Left ventricle myocardium inferior (tissue), 1 donor: ENCODE measurements around the gene PRDM16. TPM values are rescaled to one million over a fixed set of nuclear protein-coding genes. Genes with fewer than 3 reads are reported as not detected.

Source experiments
- DNase-seq: peaks from one replicate; pipeline ENCODE4 v3.0.0-alpha.2; 2020
- H3K27ac ChIP-seq: fragments of 200-600 bp; replicated peaks from 2 replicates; pipeline ENCODE4 v1.8.0; 2021
- H3K27me3 ChIP-seq: fragments of 200-600 bp; 2 replicates; pipeline ENCODE4 v1.8.0; 2021; ENCODE audit warnings: low read depth
- H3K36me3 ChIP-seq: fragments of 200-600 bp; 2 replicates; pipeline ENCODE4 v1.8.0; 2021
- H3K4me1 ChIP-seq: fragments of 200-600 bp; 2 replicates; pipeline ENCODE4 v1.8.0; 2021
- H3K4me3 ChIP-seq: fragments of 200-600 bp; 2 replicates; pipeline ENCODE4 v1.8.0; 2021; ENCODE audit warnings: mild to moderate bottlenecking, moderate library complexity
- H3K9me3 ChIP-seq: fragments of 200-600 bp; replicated peaks from 2 replicates; pipeline ENCODE4 v1.8.0; 2021
- intact Hi-C: fragments of 100-400 bp; cut with micrococcal nuclease; formaldehyde crosslinking; loops from one replicate; pipeline ENCODE4 v1.11.0; 2022
- total RNA-seq: library from RNA; stranded (reverse); fragmentation: NEBNext Ultra II Directional; extraction: Animal tissue kit (Norgen Biotek cat#: 25700); gene quantifications from one replicate; pipeline ENCODE4 v1.2.1, GENCODE V29; 2021
- TF ChIP-seq, protein P1 (sequence below): fragments of 200-600 bp; IDR thresholded peaks from 2 replicates; pipeline ENCODE4 v1.8.0; 2021; ENCODE audit warnings: antibody characterized with exemption, mild to moderate bottlenecking, borderline replicate concordance
- donor health status: DM: no; HTN: yes; CAD: no; lungs with severe emphysema.

Gene PRDM16
- total RNA-seq, 1 donor from 2014 or later: 16.6 TPM

DNA sequence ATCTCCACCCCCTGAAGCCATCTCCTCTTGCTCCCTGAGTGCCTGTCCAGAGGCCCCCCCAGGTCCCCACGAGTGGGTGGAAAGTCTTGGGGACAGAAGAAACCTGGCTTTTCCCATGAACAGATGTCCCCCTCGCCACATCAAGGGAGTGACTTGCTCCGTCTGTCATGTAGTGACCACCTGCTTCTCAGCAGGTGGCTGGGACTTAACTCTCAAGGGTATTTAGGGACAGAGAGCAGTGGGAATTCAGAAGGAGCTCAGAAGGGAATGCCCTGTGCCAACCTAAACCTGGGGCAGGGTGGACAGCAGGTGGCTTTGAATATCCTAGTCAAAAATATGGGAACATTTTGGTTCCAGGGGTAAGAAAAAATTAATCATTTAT is 139.8 kb downstream of the PRDM16 start:
- Histone ChIP-seq H3K4me3 (no peak overlapping the region), H3K27ac (no peak overlapping the region), H3K27me3 (peaks cover 6% of the 10 kb centered on the region), H3K9me3 (no peaks in the 10 kb centered on the region), H3K36me3 (no peaks in the 10 kb centered on the region), H3K4me1 (peaks cover 17% of the 10 kb centered on the region)
- no peak for DNase-seq
- intact Hi-C loops: no loop called here
- TF ChIP-seq, protein P1, sequence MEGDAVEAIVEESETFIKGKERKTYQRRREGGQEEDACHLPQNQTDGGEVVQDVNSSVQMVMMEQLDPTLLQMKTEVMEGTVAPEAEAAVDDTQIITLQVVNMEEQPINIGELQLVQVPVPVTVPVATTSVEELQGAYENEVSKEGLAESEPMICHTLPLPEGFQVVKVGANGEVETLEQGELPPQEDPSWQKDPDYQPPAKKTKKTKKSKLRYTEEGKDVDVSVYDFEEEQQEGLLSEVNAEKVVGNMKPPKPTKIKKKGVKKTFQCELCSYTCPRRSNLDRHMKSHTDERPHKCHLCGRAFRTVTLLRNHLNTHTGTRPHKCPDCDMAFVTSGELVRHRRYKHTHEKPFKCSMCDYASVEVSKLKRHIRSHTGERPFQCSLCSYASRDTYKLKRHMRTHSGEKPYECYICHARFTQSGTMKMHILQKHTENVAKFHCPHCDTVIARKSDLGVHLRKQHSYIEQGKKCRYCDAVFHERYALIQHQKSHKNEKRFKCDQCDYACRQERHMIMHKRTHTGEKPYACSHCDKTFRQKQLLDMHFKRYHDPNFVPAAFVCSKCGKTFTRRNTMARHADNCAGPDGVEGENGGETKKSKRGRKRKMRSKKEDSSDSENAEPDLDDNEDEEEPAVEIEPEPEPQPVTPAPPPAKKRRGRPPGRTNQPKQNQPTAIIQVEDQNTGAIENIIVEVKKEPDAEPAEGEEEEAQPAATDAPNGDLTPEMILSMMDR: no peak

DNA sequence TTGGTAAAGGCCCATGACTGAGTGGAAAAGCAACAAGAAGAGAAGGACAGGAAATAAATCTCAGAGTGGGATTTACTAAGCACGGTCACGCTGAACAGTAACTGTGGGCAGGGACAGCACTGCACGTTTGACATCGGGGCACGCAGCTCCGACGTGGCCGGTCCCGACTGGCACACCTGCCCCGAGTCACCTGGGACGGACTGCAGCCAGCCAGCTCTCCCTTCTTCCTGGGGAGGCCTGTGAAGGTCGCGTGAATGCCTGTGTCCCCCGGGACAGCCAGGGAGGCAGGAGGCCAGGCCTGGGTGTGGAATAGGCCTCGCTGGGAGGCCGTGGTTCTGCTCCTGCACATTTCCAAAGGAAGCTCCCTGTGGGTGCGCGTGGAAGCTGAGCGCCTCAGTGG is 140.2 kb downstream of the PRDM16 start:
- intact Hi-C loops: no loop called here
- Histone ChIP-seq H3K27me3 (peaks cover 6% of the 10 kb centered on the region), H3K9me3 (no peaks in the 10 kb centered on the region), H3K27ac (no peak overlapping the region), H3K36me3 (no peaks in the 10 kb centered on the region), H3K4me1 (peaks cover 20% of the 10 kb centered on the region), H3K4me3 (no peak overlapping the region)
- DNase-seq: no peak
- TF ChIP-seq, protein P1: no peak

DNA sequence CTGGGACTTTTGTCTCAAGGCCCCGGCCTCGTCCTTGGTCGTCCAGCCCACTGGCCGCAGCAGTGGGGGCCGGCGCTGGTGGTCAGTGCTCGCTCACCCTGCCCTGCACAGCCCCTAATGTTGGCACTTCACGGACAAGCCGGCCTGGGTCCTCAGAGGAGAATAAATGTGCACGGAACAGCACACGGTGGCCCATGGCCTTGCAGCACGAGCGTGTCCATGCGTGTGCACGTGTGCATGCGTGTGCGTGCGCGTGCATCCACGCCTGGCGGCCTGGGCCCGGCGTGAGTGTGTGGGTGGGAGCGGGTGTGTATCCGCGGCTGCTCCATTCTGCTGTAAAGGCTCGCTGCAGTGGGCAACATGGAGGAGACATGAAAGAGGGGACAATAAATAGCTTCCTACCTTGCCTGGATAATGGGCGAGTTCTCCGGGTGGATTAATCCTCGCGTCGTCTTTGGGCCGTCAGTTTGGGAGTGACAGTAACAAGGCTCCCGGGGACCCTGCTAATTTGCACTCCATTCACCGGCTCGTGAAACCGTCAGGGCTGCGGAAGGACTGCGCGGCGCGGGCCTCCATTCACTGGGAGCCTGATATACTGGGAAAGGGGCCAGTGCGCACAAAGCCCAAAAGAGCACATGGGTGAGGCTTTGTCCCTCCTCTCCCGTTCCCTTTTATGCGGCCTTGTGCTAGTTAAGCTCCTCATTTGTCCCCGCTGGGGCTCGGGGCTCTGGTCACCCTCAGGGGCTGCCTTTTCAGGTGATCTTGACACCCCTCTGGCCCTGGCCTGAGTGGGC is 142.8 kb downstream of the PRDM16 start:
- Histone ChIP-seq H3K36me3 (no peaks in the 10 kb centered on the region), H3K9me3 (no peaks in the 10 kb centered on the region), H3K4me3 (no peak overlapping the region), H3K27ac (no peak overlapping the region), H3K27me3 (peaks cover 11% of the 10 kb centered on the region), H3K4me1 (peaks cover 19% of the 10 kb centered on the region)
- intact Hi-C loops: no loop called here
- no peak for DNase-seq
- TF ChIP-seq, protein P1: no peak

DNA sequence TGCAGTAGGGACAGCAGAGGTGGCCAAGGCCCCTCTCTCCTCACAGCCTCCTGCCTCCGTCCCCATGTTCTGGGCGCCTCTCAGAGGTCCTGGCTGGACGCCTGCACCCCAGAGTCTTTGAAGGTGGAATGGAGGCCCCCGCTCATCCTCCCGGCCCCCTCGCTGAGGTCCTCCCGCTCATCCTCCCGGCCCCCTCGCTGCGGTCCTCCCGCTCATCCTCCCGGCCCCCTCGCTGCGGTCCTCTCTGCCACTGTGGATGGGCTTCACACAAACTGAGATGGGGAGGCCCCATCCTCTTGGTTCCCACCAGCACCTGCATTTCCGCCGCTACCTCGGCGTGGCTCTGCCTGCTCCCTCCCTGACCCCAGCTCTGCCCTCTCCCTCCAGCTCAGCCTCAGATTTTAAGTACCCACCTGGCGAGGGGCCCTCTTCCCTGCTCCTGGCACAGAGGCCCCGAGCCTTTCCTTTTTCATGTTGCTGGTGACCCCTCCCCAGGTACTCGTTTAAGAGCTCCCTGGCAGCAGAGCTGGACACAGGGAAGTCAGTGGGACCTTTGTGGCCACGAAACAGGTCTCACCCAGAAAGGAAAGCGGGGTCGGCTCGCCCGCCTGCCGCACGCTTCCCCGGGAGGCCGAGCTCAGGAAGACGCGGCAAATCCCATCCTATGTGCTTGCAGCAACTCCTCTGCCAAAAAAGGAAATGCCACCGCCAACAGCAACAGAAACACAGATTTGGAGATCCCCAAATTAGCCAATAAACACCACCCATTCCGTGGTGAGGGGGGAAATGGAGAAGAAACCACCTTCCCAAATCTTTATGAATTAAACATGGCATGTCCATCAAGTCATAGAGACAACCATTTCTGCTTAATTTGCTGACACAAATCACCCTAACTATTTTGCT is 143.7 kb downstream of the PRDM16 start:
- no peak for DNase-seq
- no peak overlapping the region for H3K27ac ChIP-seq
- H3K4me1 ChIP-seq: peaks cover 10% of the 10 kb centered on the region
- intact Hi-C loops: no loop called here
- H3K4me3 ChIP-seq: no peak overlapping the region
- no peaks in the 10 kb centered on the region for H3K36me3 ChIP-seq
- H3K27me3 ChIP-seq: peaks cover 16% of the 10 kb centered on the region
- TF ChIP-seq, protein P1: no peak
- H3K9me3 ChIP-seq: no peaks in the 10 kb centered on the region

DNA sequence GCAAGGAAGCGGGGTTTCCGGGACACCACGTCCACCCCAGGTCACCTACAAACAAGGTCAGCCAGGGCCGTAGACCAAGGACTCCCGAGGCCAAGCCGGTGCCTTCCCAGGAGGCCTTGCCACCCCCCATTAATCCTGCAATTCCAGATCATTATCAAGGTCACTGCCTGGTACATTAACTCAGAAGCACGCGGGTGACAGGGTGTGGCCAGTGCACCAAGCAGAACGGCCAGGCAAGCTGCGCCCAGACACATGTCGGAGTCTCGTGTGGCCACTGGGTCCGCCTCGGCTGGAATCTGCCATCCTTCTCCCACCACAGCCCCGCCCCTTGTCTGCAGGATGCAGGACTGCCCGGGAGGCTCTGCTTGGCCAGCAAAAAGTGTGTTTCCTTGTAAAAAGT is 144.7 kb downstream of the PRDM16 start:
- TF ChIP-seq, protein P1: no peak
- intact Hi-C loops: no loop called here
- Histone ChIP-seq H3K27ac (no peak overlapping the region), H3K4me3 (no peak overlapping the region), H3K36me3 (no peaks in the 10 kb centered on the region), H3K27me3 (peaks cover 16% of the 10 kb centered on the region), H3K4me1 (peaks cover 14% of the 10 kb centered on the region), H3K9me3 (no peaks in the 10 kb centered on the region)
- DNase-seq: no peak
